MM.1S (cell line): ENCODE data around the gene ECPAS.
"Not testable (repeated sequence)": the region's sequence is repeated elsewhere in the genome, so short reads cannot be mapped to it uniquely, and the experiment has no call there.

Experiments
- EZH2 ChIP-seq: fragments of 300-600 bp; sonication (generic); optimal IDR thresholded peaks from 2 replicates; pipeline ENCODE3; 2017; ENCODE audit warnings: low read depth, mild to moderate bottlenecking, antibody characterized with exemption, low read length, mixed read lengths
- EZH2phosphoT487 ChIP-seq: fragments of 300-600 bp; sonication (generic); IDR thresholded peaks from 2 replicates; pipeline ENCODE4 v1.6.1; 2018; ENCODE audit warnings: antibody characterized with exemption, low read length
- TF ChIP-seq, protein P1 (sequence below): fragments of 300-600 bp; sonication (generic); IDR thresholded peaks from 2 replicates; pipeline ENCODE4 v1.5.1; 2016; ENCODE audit warnings: antibody characterized with exemption, low read length, mixed read lengths

- not testable (repeated sequence) for TF ChIP-seq EZH2, EZH2phosphoT487
- TF ChIP-seq, protein P1, sequence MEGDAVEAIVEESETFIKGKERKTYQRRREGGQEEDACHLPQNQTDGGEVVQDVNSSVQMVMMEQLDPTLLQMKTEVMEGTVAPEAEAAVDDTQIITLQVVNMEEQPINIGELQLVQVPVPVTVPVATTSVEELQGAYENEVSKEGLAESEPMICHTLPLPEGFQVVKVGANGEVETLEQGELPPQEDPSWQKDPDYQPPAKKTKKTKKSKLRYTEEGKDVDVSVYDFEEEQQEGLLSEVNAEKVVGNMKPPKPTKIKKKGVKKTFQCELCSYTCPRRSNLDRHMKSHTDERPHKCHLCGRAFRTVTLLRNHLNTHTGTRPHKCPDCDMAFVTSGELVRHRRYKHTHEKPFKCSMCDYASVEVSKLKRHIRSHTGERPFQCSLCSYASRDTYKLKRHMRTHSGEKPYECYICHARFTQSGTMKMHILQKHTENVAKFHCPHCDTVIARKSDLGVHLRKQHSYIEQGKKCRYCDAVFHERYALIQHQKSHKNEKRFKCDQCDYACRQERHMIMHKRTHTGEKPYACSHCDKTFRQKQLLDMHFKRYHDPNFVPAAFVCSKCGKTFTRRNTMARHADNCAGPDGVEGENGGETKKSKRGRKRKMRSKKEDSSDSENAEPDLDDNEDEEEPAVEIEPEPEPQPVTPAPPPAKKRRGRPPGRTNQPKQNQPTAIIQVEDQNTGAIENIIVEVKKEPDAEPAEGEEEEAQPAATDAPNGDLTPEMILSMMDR: not testable (repeated sequence)
These were observed 82.7 kb downstream of the ECPAS start for GRCh38 chr9:111401486-111401885.
